WERI-Rb-1 (cell line): ENCODE measurements around the gene SPECC1L.
A peak's percentile ranks its signal among the peaks of the same experiment; 100 is the strongest.

ENCODE experiments used
- DNase-seq: peaks from one replicate; pipeline ENCODE4 v3.0.0-alpha.2; 2020
- H3K27ac ChIP-seq: fragments of 250-450 bp; sonication (Bioruptor Pico); 2 replicates; pipeline ENCODE4 v1.5.1; 2020; ENCODE audit warnings: mild to moderate bottlenecking, moderate library complexity
- H3K27me3 ChIP-seq: fragments of 250-450 bp; sonication (Bioruptor Pico); 2 replicates; pipeline ENCODE4 v1.5.1; 2021; ENCODE audit warnings: mild to moderate bottlenecking, low read depth, moderate library complexity; ENCODE audit not compliant: insufficient read depth, severe bottlenecking
- H3K36me3 ChIP-seq: fragments of 250-450 bp; sonication (Bioruptor Pico); 2 replicates; pipeline ENCODE4 v1.5.1; 2020; ENCODE audit warnings: mild to moderate bottlenecking, moderate library complexity
- H3K4me3 ChIP-seq: 2 replicates; pipeline ENCODE4 v1.5.1; 2011; ENCODE audit warnings: low read depth, mild to moderate bottlenecking, control low read depth, low read length
- H3K9me3 ChIP-seq: fragments of 250-450 bp; sonication (Bioruptor Pico); 2 replicates; pipeline ENCODE4 v1.5.1; 2021; ENCODE audit warnings: mild to moderate bottlenecking, moderate library complexity; ENCODE audit not compliant: severe bottlenecking
- TF ChIP-seq, protein P1 (sequence below): IDR thresholded peaks from 2 replicates; pipeline ENCODE4 v1.5.1; 2011; ENCODE audit warnings: low read depth, mild to moderate bottlenecking, control low read depth, inconsistent platforms, low read length

SPECC1L gene

DNA sequence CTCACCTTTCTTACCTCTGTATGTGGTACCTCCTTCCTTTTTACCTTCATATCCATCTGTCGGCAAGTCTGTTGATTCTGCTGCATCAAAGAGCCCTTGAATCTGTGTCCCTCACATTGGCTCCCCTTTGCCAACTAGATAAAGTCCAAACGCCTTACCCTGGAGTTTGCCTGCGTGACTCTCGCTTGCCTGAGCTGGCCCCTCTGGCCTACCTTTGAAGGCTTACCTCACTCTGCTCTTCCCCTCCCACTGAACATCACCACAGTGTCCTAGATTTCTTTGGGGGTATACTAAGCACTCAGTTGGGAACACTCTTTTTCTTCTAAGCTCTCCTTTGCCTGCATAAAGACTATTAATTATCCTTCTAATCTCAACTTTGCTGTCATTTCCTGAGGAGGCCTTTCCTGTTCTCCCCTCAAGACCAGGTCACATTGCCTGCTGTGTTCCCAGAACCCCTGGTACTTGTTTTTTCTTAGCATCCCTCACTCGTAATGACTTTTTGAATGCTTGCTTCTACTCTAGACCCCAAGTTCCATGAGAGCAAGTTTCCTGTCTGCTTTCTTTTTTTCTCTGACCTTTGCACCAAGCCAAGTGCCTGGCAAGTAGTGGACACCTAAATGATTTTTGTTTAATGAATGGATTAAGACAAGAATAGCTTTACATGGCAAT, 89.0 kb downstream of the SPECC1L start:
- DNase-seq: peak; percentile 30
- TF ChIP-seq, protein P1, sequence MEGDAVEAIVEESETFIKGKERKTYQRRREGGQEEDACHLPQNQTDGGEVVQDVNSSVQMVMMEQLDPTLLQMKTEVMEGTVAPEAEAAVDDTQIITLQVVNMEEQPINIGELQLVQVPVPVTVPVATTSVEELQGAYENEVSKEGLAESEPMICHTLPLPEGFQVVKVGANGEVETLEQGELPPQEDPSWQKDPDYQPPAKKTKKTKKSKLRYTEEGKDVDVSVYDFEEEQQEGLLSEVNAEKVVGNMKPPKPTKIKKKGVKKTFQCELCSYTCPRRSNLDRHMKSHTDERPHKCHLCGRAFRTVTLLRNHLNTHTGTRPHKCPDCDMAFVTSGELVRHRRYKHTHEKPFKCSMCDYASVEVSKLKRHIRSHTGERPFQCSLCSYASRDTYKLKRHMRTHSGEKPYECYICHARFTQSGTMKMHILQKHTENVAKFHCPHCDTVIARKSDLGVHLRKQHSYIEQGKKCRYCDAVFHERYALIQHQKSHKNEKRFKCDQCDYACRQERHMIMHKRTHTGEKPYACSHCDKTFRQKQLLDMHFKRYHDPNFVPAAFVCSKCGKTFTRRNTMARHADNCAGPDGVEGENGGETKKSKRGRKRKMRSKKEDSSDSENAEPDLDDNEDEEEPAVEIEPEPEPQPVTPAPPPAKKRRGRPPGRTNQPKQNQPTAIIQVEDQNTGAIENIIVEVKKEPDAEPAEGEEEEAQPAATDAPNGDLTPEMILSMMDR: no peak
- H3K36me3 ChIP-seq: peaks cover 44% of the 10 kb centered on the region
- H3K9me3 ChIP-seq: no peaks in the 10 kb centered on the region
- H3K27me3 ChIP-seq: no peaks in the 10 kb centered on the region
- H3K4me3 ChIP-seq: no peak overlapping the region
- H3K27ac ChIP-seq: peak overlapping the region; percentile 15; the same call in 1 of the 2 replicates

DNA sequence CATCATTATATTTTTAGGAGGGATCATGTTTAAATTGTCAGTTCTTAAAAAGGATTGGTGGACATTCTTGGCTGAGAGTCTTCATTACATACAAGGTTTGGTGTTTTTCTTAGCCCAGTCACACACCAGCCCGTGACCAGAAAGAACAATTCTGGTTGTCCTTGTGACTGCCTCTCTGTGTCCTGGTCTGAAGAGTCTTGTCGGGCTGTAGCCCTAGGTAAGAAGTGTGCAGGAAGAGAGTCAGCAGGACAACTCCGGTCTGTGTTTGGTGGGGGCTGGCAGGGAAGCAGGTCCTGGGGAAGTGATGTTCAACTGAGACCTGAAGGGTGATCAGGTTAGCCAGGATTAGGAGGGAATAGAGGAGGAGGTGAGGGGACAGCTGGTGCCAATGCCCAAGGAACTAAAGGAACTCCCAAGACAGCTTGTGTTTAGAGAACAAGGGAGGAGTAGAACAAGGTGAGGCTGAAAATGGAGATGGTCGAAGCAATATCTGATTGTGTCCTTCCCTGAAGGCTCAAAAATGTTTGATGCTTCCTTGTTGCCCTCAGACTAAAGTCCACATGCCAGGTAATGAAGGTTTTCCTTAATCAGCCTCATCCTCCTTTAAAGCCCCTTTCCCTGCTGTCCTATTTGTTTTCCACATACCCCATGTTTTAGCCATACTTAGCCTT, 91.5 kb downstream of the SPECC1L start:
- H3K36me3 ChIP-seq: peaks cover 53% of the 10 kb centered on the region
- H3K4me3 ChIP-seq: no peak overlapping the region
- H3K27ac ChIP-seq: no peak overlapping the region

DNA sequence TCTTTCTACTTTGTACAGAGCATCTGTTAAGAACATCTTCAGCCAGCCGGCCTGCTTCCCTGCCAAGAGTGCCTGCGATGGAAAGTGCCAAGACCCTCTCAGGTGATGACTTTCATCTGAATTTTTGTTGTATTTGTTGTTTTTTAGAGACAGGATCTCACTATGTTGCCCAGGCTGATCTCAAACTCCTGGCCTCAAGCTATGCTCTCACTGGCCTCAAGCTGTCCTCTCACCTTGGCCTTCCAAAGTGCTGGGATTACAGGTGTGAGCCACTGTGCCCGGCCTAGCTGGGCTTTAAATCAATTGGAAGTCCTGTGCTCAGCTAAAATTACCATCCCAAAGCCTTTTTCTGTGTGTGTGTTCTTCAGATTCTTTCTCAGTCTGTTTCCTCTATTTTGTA, 92.6 kb downstream of the SPECC1L start:
- H3K27ac ChIP-seq: no peak overlapping the region
- TF ChIP-seq, protein P1: no peak
- H3K27me3 ChIP-seq: no peaks in the 10 kb centered on the region
- H3K36me3 ChIP-seq: peaks cover 63% of the 10 kb centered on the region
- DNase-seq: no peak
- H3K9me3 ChIP-seq: no peaks in the 10 kb centered on the region
- no peak overlapping the region for H3K4me3 ChIP-seq

More for the DNA sequence above, 91.5 kb downstream of the SPECC1L start:
- H3K27me3 ChIP-seq: no peaks in the 10 kb centered on the region
- DNase-seq: no peak
- TF ChIP-seq, protein P1: no peak
- H3K9me3 ChIP-seq: no peaks in the 10 kb centered on the region

DNA sequence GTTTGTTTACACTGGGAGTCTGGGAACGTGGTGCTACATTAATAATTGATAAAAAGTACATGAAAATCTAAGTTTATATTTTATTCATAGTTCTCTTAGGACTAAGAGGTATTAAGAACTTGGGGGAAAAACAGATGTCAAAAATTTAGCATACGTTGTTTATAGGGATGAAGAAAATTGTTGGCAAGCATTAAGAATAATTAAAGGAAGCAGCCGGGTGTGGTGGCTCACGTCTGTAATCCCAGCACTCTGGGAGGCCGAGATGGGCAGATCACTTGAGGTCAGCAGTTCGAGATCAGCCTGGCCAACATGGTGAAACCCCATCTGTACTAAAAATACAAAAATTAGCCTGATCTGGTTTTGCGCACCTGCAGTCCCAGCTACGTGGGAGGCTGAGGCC, 96.1 kb downstream of the SPECC1L start:
- Histone ChIP-seq H3K36me3 (peaks cover 85% of the 10 kb centered on the region), H3K27ac (no peak overlapping the region), H3K27me3 (no peaks in the 10 kb centered on the region), H3K4me3 (no peak overlapping the region), H3K9me3 (no peaks in the 10 kb centered on the region)
- TF ChIP-seq, protein P1: no peak
- peak; percentile 37 for DNase-seq

DNA sequence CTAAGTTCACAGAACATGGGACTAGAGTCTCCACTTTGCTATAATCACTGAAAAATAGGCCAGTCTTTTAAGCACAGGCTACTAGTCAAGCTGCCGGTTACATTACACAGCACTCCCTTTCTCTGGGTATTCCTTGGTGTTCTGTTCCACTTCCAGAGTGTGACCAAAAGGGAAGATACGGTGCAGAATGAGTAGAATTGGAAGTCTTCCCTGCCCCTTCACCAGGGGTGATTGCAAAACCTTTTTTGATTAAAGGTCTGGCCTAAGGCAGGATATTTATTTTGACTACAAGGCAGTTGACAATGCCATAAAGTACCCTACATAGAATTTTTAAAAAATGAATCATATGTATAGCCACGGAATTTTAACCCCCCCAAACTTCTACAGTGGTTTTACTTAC, 97.2 kb downstream of the SPECC1L start:
- Histone ChIP-seq H3K9me3 (no peaks in the 10 kb centered on the region), H3K4me3 (no peak overlapping the region), H3K27ac (no peak overlapping the region), H3K36me3 (peaks cover 86% of the 10 kb centered on the region), H3K27me3 (no peaks in the 10 kb centered on the region)
- DNase-seq: no peak
- TF ChIP-seq, protein P1: no peak
